SK-N-SH (cell line): Measurements from ENCODE around the gene OBSL1. TPM values are rescaled to one million over a fixed set of nuclear protein-coding genes. Genes with fewer than 3 reads are reported as not detected.

Experiments used
- CTCF ChIA-PET: fragments of 300-600, 350-600 bp; formaldehyde crosslinking; extraction: SDS; loops from one replicate; lab custom pipeline; 2021; lab: Yijun Ruan, JAX
- POLR2A ChIA-PET: fragments of 350-600 bp; sonication (Branson Sonifier 250); formaldehyde crosslinking; extraction: SDS; loops from one replicate; lab custom pipeline; 2020; ENCODE audit warnings: antibody characterized with exemption, inconsistent platforms; lab: Yijun Ruan, JAX
- DNase-seq: peaks from one replicate; pipeline ENCODE4 v3.0.0; 2012
- H2AFZ ChIP-seq: fragments of 200-600 bp; sonication (generic); 2 replicates; pipeline ENCODE4 v1.8.1; 2016; ENCODE audit warnings: antibody characterized with exemption, mild to moderate bottlenecking, low read depth
- H3F3A ChIP-seq: fragments of 200-600 bp; sonication (generic); replicated peaks from 2 replicates; pipeline ENCODE3; 2016; ENCODE audit warnings: antibody characterized with exemption, mild to moderate bottlenecking; ENCODE audit not compliant: insufficient read depth
- H3K27ac ChIP-seq, 2 experiments: fragments of 200-500 bp in 1 of 2; fragments of 200-600 bp in 1 of 2; sonication (Bioruptor generic) in 1 of 2; sonication (generic), shearing (Covaris generic) in 1 of 2; 2 replicates each; pipeline versions ENCODE4 v1.5.1 to v1.6.1; 2014 to 2016; ENCODE audit warnings: low read depth in 2 of 2, inconsistent platforms in 1 of 2, low read length in 1 of 2, mild to moderate bottlenecking in 1 of 2, mixed read lengths in 1 of 2
- H3K27me3 ChIP-seq: fragments of 200-600 bp; sonication (generic), shearing (Covaris generic); 2 replicates; pipeline ENCODE4 v1.6.1; 2016; ENCODE audit warnings: mixed run types; ENCODE audit not compliant: insufficient read depth
- H3K36me3 ChIP-seq, 2 experiments: fragments of 200-500 bp in 1 of 2; fragments of 200-600 bp in 1 of 2; sonication (Bioruptor generic) in 1 of 2; sonication (generic) in 1 of 2; replicated peaks in 1 of 2; 2 replicates each; pipeline versions ENCODE3 to v1.5.1; 2014 to 2016; ENCODE audit warnings: low read length in 1 of 2, mild to moderate bottlenecking in 1 of 2; ENCODE audit not compliant: insufficient read depth in 2 of 2, control insufficient read depth in 1 of 2
- H3K4me1 ChIP-seq, 2 experiments: fragments of 200-500 bp in 1 of 2; fragments of 200-600 bp in 1 of 2; sonication (Bioruptor generic) in 1 of 2; sonication (generic), shearing (Covaris generic) in 1 of 2; 2 replicates each; pipeline versions ENCODE4 v1.5.1 to v1.6.1; 2014 to 2016; ENCODE audit warnings: low read depth in 1 of 2, low read length in 1 of 2, mixed run types in 1 of 2; ENCODE audit not compliant: insufficient read depth in 2 of 2, control insufficient read depth in 1 of 2
- H3K4me2 ChIP-seq: fragments of 200-600 bp; sonication (generic), shearing (Covaris generic); 2 replicates; pipeline ENCODE4 v1.6.1; 2017; ENCODE audit warnings: mixed run types
- H3K4me3 ChIP-seq, 2 experiments: fragments of 200-500 bp in 1 of 2; fragments of 200-600 bp in 1 of 2; sonication (Bioruptor generic) in 1 of 2; sonication (generic), shearing (Covaris generic) in 1 of 2; 2 replicates each; pipeline versions ENCODE4 v1.5.1 to v1.8.1; 2014 to 2016; ENCODE audit warnings: low read depth in 2 of 2, inconsistent platforms in 1 of 2, low read length in 1 of 2, mild to moderate bottlenecking in 1 of 2, mixed read lengths in 1 of 2, moderate library complexity in 1 of 2
- H3K79me2 ChIP-seq: fragments of 200-600 bp; sonication (generic); 2 replicates; pipeline ENCODE4 v1.8.1; 2017; ENCODE audit warnings: mild to moderate bottlenecking; ENCODE audit not compliant: insufficient read depth
- H3K9ac ChIP-seq: fragments of 200-600 bp; sonication (generic); 2 replicates; pipeline ENCODE4 v1.6.1; 2017; ENCODE audit warnings: mixed run types
- H3K9me2 ChIP-seq: fragments of 200-600 bp; sonication (generic); 2 replicates; pipeline ENCODE4 v1.6.1; 2017; ENCODE audit warnings: mixed run types
- H3K9me3 ChIP-seq: fragments of 200-600 bp; sonication (generic); 2 replicates; pipeline ENCODE4 v1.6.1; 2017; ENCODE audit warnings: mixed run types, mild to moderate bottlenecking, moderate library complexity
- H4K20me1 ChIP-seq: fragments of 200-600 bp; sonication (generic); 2 replicates; pipeline ENCODE4 v1.6.1; 2017; ENCODE audit warnings: mild to moderate bottlenecking, mixed run types; ENCODE audit not compliant: insufficient read depth
- CHD2 ChIP-seq: fragments of 150-350 bp; IDR thresholded peaks from 2 replicates; pipeline ENCODE4 v1.6.1; 2018; ENCODE audit warnings: low read length; ENCODE audit not compliant: partially characterized antibody
- EP300 ChIP-seq, 2 experiments: IDR thresholded peaks; 2 replicates each; pipeline versions ENCODE4 v1.4.0 to v1.6.1; 2012; ENCODE audit warnings: borderline replicate concordance in 1 of 2, low read depth in 1 of 2, low read length in 1 of 2
- GATA2 ChIP-seq: sonication (generic); formaldehyde crosslinking; IDR thresholded peaks from 2 replicates; pipeline ENCODE4 v1.5.0; 2020; ENCODE audit warnings: mild to moderate bottlenecking, missing genetic modification reagents
- JUND ChIP-seq: IDR thresholded peaks from 2 replicates; pipeline ENCODE4 v1.4.0; 2012
- MXI1 ChIP-seq: IDR thresholded peaks from 2 replicates; pipeline ENCODE4 v1.6.1; 2012; ENCODE audit warnings: mild to moderate bottlenecking, low read depth, low read length, improper control_type of control experiment
- RAD21 ChIP-seq: IDR thresholded peaks from 2 replicates; pipeline ENCODE4 v1.6.1; 2012; ENCODE audit warnings: mild to moderate bottlenecking, low read length
- RFX5 ChIP-seq: IDR thresholded peaks from 2 replicates; pipeline ENCODE4 v1.6.1; 2012; ENCODE audit warnings: mild to moderate bottlenecking, improper control_type of control experiment, low read length
- RXRA ChIP-seq: IDR thresholded peaks from 2 replicates; pipeline ENCODE4 v1.4.0; 2012; ENCODE audit warnings: low read depth, mild to moderate bottlenecking, borderline replicate concordance
- SIN3A ChIP-seq: IDR thresholded peaks from 2 replicates; pipeline ENCODE4 v1.6.1; 2012; ENCODE audit warnings: low read depth, mild to moderate bottlenecking, low read length, moderate library complexity, borderline replicate concordance
- SMC3 ChIP-seq: IDR thresholded peaks from 2 replicates; pipeline ENCODE4 v1.6.1; 2012; ENCODE audit warnings: low read depth, low read length, improper control_type of control experiment
- WGBS: methylation state at CpG from one replicate; pipeline ENCODE4 v1.1.6; 2017; ENCODE audit warnings: low lambda C conversion rate; 5-methylcytosine and 5-hydroxymethylcytosine counted together
- polyA plus RNA-seq, 3 experiments: library from polyadenylated mRNA; depleted of rRNA; stranded (reverse); fragments of >200 nt; gene quantifications; 2 replicates each; pipeline ENCODE4 v1.2.3, GENCODE V29; 2012
- TF ChIP-seq, protein P1 (sequence below): IDR thresholded peaks from 2 replicates; pipeline ENCODE4 v1.4.0; 2012; ENCODE audit warnings: low read depth, borderline replicate concordance
- TF ChIP-seq, protein P2 (sequence below): fragments of 200-600 bp; sonication (generic); IDR thresholded peaks from 2 replicates; pipeline ENCODE4 v1.6.1; 2017; ENCODE audit warnings: antibody characterized with exemption, mild to moderate bottlenecking, moderate library complexity
- TF ChIP-seq, protein P3 (sequence below): IDR thresholded peaks from 2 replicates; pipeline ENCODE4 v1.6.1; 2012; ENCODE audit warnings: mild to moderate bottlenecking, low read depth, low read length, moderate library complexity
- TF ChIP-seq, protein P4 (sequence below): IDR thresholded peaks from 2 replicates; pipeline ENCODE4 v1.4.0; 2012; ENCODE audit warnings: low read depth

The OBSL1 gene
- polyA plus RNA-seq, 1 of the 3 experiments (the other 2 are of a cell fraction): 93.0 TPM

DNA sequence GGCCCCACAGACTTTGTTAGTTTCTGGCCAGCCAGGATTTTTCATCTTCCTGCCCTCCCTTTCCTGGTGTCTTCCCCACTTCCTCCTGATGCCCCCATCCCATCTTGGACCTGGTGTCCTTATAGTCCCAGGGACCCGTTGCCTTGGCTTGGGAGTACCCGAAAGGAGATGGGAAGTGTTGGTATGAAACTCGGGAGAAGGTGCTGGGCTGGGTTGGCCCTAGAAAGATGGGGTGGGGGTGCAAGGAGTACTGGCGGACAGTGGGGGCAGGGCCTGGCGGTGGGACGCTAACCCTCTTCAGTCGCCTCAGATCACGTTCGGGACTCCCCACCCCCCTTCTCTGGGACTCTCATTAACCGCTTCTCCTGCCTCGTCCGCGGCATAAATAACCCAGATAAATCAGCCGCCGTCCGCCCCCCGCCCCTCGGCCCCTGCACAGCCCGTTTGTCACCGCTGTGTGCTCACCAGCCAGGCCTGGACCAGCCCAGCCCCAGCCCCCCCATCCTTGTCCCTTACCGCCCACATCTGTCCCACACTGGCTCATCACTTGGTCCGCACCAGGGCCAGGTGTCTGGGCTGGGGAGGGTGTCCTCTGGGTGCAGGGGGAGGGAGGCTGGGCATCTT is 60.7 kb downstream of the OBSL1 start:
- peak overlapping the region in 1 of 2 experiments; percentile 46; a peak in 1 of 4 replicates for H3K4me3 ChIP-seq
- no peak overlapping the region for H3K9ac ChIP-seq
- peaks cover 0 to 9% of the 10 kb centered on the region in 2 experiments for H3K36me3 ChIP-seq
- ChIA-PET CTCF (interaction anchor here (0.6 to 62.1 kb wide), 10 partner anchors 4 to 752 kb away, joined by 3 to 2824 read pairs (median 7); partner anchors contain the start of genes ASIC4, CHPF, GMPPA and TMEM198), POLR2A (interaction anchor here (0.8 to 13.5 kb wide), 11 partner anchors 9 to 106 kb away, joined by 3 to 210 read pairs (median 8); partner anchors contain the start of genes GMPPA and OBSL1)
- H3K27me3 ChIP-seq: peaks cover 26% of the 10 kb centered on the region
- 66% methylated on average over 19 of the region's 22 CpGs for WGBS
- no peaks in the 10 kb centered on the region for H4K20me1 ChIP-seq
- no peaks in the 10 kb centered on the region for H3K9me2 ChIP-seq
- H3K79me2 ChIP-seq: no peaks in the 10 kb centered on the region
- no peaks in the 10 kb centered on the region for H3K9me3 ChIP-seq
- H2AFZ ChIP-seq: no peak overlapping the region
- DNase-seq: no peak
- no peak for TF ChIP-seq MXI1
- TF ChIP-seq CHD2: no peak
- peak overlapping the region in 1 of 2 experiments; percentile 96; a peak in 2 of 4 replicates for H3K27ac ChIP-seq
- H3F3A ChIP-seq: no peaks in the 10 kb centered on the region
- peak overlapping the region; percentile 70; the same call in 1 of the 2 replicates for H3K4me2 ChIP-seq
- H3K4me1 ChIP-seq: peaks cover 3 to 99% of the 10 kb centered on the region in 2 experiments; a peak in 2 of 4 replicates

DNA sequence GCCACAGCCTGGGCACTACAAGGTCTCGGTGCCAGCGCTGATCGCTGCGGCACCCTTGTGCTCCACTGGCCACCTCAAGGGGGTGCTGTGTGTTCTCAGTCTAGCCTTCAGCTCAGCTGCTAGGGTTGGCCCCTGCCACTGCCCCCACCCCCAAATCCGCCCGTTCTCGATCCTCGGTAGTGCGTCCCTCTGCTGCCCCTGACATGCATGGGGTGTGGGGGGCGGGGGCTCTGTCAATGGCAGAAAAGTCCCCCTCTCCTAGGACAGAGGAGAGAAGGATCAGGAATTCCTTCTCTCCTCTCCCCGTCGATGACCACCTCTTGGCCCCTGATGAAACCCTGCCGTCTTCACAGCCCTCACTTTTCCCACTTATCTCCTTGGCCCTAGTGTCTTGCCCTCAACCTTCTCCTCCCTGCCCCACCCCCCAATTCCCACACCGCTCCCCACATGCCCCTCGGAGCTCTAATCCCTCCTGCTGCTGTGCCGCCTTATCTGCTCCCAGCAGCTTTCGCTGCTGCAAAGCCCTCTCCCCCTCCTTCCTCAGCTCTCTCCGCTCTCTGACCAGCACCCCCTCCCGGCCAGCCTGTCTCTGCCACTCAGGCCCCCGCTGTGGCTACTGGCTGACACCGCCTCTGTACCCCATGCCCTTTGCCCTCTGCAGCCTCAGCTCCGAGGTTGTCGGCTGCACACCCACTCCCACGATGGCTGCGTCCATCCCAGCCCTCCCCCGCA is 61.4 kb downstream of the OBSL1 start:
- Histone ChIP-seq H3K27ac (peak overlapping the region in 1 of 2 experiments; percentile 96; a peak in 2 of 4 replicates), H3K9ac (no peak overlapping the region), H3K79me2 (no peaks in the 10 kb centered on the region), H4K20me1 (no peaks in the 10 kb centered on the region), H3K4me1 (peaks cover 3 to 99% of the 10 kb centered on the region in 2 experiments; a peak in 2 of 4 replicates), H3K27me3 (peaks cover 21% of the 10 kb centered on the region), H3K36me3 (peaks cover 0 to 16% of the 10 kb centered on the region in 2 experiments), H3K9me2 (no peaks in the 10 kb centered on the region), H3F3A (no peaks in the 10 kb centered on the region), H3K9me3 (no peaks in the 10 kb centered on the region), H3K4me2 (peak overlapping the region; percentile 70; the same call in 1 of the 2 replicates), H3K4me3 (peak overlapping the region; percentile 36 to 46; a peak in 3 of 4 replicates), H2AFZ (no peak overlapping the region)
- WGBS: 7% methylated on average over 19 of the region's 26 CpGs
- CTCF ChIA-PET: interaction anchor here (0.6 to 62.1 kb wide), 13 partner anchors 5 to 751 kb away, joined by 3 to 2824 read pairs (median 5); partner anchors contain the start of genes ASIC4, CHPF, GMPPA and TMEM198
- peak; percentile 83 for DNase-seq
- TF ChIP-seq, protein P1, sequence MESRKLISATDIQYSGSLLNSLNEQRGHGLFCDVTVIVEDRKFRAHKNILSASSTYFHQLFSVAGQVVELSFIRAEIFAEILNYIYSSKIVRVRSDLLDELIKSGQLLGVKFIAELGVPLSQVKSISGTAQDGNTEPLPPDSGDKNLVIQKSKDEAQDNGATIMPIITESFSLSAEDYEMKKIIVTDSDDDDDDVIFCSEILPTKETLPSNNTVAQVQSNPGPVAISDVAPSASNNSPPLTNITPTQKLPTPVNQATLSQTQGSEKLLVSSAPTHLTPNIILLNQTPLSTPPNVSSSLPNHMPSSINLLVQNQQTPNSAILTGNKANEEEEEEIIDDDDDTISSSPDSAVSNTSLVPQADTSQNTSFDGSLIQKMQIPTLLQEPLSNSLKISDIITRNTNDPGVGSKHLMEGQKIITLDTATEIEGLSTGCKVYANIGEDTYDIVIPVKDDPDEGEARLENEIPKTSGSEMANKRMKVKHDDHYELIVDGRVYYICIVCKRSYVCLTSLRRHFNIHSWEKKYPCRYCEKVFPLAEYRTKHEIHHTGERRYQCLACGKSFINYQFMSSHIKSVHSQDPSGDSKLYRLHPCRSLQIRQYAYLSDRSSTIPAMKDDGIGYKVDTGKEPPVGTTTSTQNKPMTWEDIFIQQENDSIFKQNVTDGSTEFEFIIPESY: no peak
- TF ChIP-seq, protein P2, sequence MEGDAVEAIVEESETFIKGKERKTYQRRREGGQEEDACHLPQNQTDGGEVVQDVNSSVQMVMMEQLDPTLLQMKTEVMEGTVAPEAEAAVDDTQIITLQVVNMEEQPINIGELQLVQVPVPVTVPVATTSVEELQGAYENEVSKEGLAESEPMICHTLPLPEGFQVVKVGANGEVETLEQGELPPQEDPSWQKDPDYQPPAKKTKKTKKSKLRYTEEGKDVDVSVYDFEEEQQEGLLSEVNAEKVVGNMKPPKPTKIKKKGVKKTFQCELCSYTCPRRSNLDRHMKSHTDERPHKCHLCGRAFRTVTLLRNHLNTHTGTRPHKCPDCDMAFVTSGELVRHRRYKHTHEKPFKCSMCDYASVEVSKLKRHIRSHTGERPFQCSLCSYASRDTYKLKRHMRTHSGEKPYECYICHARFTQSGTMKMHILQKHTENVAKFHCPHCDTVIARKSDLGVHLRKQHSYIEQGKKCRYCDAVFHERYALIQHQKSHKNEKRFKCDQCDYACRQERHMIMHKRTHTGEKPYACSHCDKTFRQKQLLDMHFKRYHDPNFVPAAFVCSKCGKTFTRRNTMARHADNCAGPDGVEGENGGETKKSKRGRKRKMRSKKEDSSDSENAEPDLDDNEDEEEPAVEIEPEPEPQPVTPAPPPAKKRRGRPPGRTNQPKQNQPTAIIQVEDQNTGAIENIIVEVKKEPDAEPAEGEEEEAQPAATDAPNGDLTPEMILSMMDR: peak; percentile 76
- TF ChIP-seq, protein P3, sequence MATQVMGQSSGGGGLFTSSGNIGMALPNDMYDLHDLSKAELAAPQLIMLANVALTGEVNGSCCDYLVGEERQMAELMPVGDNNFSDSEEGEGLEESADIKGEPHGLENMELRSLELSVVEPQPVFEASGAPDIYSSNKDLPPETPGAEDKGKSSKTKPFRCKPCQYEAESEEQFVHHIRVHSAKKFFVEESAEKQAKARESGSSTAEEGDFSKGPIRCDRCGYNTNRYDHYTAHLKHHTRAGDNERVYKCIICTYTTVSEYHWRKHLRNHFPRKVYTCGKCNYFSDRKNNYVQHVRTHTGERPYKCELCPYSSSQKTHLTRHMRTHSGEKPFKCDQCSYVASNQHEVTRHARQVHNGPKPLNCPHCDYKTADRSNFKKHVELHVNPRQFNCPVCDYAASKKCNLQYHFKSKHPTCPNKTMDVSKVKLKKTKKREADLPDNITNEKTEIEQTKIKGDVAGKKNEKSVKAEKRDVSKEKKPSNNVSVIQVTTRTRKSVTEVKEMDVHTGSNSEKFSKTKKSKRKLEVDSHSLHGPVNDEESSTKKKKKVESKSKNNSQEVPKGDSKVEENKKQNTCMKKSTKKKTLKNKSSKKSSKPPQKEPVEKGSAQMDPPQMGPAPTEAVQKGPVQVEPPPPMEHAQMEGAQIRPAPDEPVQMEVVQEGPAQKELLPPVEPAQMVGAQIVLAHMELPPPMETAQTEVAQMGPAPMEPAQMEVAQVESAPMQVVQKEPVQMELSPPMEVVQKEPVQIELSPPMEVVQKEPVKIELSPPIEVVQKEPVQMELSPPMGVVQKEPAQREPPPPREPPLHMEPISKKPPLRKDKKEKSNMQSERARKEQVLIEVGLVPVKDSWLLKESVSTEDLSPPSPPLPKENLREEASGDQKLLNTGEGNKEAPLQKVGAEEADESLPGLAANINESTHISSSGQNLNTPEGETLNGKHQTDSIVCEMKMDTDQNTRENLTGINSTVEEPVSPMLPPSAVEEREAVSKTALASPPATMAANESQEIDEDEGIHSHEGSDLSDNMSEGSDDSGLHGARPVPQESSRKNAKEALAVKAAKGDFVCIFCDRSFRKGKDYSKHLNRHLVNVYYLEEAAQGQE: no peak
- TF ChIP-seq, protein P4, sequence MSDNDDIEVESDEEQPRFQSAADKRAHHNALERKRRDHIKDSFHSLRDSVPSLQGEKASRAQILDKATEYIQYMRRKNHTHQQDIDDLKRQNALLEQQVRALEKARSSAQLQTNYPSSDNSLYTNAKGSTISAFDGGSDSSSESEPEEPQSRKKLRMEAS: no peak
- TF ChIP-seq RAD21: peak; percentile 77
- no peak for TF ChIP-seq RXRA
- no peak for TF ChIP-seq RFX5
- 0 out of 2 replicates have a peak, but pooled peaks have one; percentile 31 for TF ChIP-seq SIN3A
- TF ChIP-seq GATA2 (CRISPR knock-in tag): peak; percentile 67; the same call in 1 of the 2 replicates
- TF ChIP-seq EP300 (IDR thresholded peaks at IDR 0.05; ENCODE audit: borderline replicate concordance in 1 of 2, low read depth in 1 of 2, low read length in 1 of 2): peak in 1 of 2 experiments; percentile 13; a peak in 1 of 4 replicates
- peak; percentile 60; the same call in 1 of the 2 replicates for TF ChIP-seq SMC3
- peak; percentile 35; the same call in 1 of the 2 replicates for TF ChIP-seq MXI1
- TF ChIP-seq JUND: no peak
- POLR2A ChIA-PET: interaction anchor here (0.8 to 13.5 kb wide), 11 partner anchors 10 to 106 kb away, joined by 3 to 210 read pairs (median 5); partner anchors contain the start of genes GMPPA and OBSL1
